Stimulated activated CD8-positive, alpha-beta memory T cell treated with anti-CD3 and anti-CD28 coated beads, Interleukin-7, amount 100 ng/mL, for 1 hour (primary cell): Measurements from ENCODE around the gene PPP2R5B.

ENCODE experiments used
- DNase-seq, 2 donors: peaks; one replicate each; pipeline ENCODE4 v3.0.0-alpha.2; 2020; ENCODE audit warnings: low read depth in 2 of 2

PPP2R5B gene

GRCh38 chr11:64929625-64930024 lies 5.1 kb downstream of the PPP2R5B start:
- DNase-seq, result no peak

GRCh38 chr11:64930340-64930739 lies 5.9 kb downstream of the PPP2R5B start:
- DNase-seq, result no peak

GRCh38 chr11:64931290-64931689 lies 6.8 kb downstream of the PPP2R5B start:
- DNase-seq, result no peak

GRCh38 chr11:64932324-64932723 lies 7.8 kb downstream of the PPP2R5B start:
- no peak for DNase-seq

GRCh38 chr11:64933213-64933934 lies 8.9 kb downstream of the PPP2R5B start:
- no peak for DNase-seq

- DNase-seq, result no peak
Measured at GRCh38 chr11:64933935-64934681, 9.6 kb downstream of the PPP2R5B start.

- DNase-seq, result no peak
Measured at GRCh38 chr11:64934682-64935358, 10.3 kb downstream of the PPP2R5B start.

GRCh38 chr11:64935359-64936081 lies 11.0 kb downstream of the PPP2R5B start, which contains the start of gene GPHA2:
Gene GPHA2 (minus strand): TSS chr11:64935893. CDS start chr11:64935460, 433 bp downstream.
- no peak for DNase-seq

GRCh38 chr11:64936539-64936938 lies 12.1 kb downstream of the PPP2R5B start:
- no peak for DNase-seq

GRCh38 chr11:64947208-64947814 lies 22.8 kb downstream of the PPP2R5B start:
- DNase-seq, result no peak

GRCh38 chr11:64951529-64951928 lies 27.0 kb downstream of the PPP2R5B start:
- DNase-seq, result no peak

GRCh38 chr11:64954201-64954600 lies 29.7 kb downstream of the PPP2R5B start:
- no peak for DNase-seq

- no peak for DNase-seq
Measured at GRCh38 chr11:64959498-64959897, 35.0 kb downstream of the PPP2R5B start.

- DNase-seq, result no peak
Measured at GRCh38 chr11:64960719-64961118, 36.2 kb downstream of the PPP2R5B start.

GRCh38 chr11:64963072-64963631 lies 38.7 kb downstream of the PPP2R5B start:
- no peak for DNase-seq

GRCh38 chr11:64967375-64967774 lies 42.9 kb downstream of the PPP2R5B start:
- DNase-seq, result no peak

- no peak for DNase-seq
Measured at GRCh38 chr11:64969209-64969608, 44.7 kb downstream of the PPP2R5B start.

GRCh38 chr11:64970731-64971151 lies 46.3 kb downstream of the PPP2R5B start:
- no peak for DNase-seq

- peak; percentile 58 to 77 for DNase-seq
Measured at GRCh38 chr11:64971421-64972233, 47.1 kb downstream of the PPP2R5B start, which contains the start of gene MAJIN. Gene MAJIN (minus strand): TSS chr11:64972108. CDS start chr11:64959405, 12,703 bp downstream.

- no peak for DNase-seq
Measured at GRCh38 chr11:64974124-64974523, 49.6 kb downstream of the PPP2R5B start.
